Myocyte (in vitro differentiated cells): ENCODE measurements around the gene CAPNS2. TPM values are rescaled to one million over a fixed set of nuclear protein-coding genes. Genes with fewer than 3 reads are reported as not detected.

Experiments used
- DNase-seq: peaks from one replicate; pipeline ENCODE4 v3.0.0-alpha.2; 2012; ENCODE audit warnings: low read depth
- polyA plus RNA-seq: library from polyadenylated mRNA; unstranded; fragments of >200 nt; gene quantifications from one replicate; pipeline ENCODE4 v1.2.1, GENCODE V29; 2012; ENCODE audit warnings: missing spikeins
- total RNA-seq: library from RNA; depleted of rRNA; stranded (reverse); fragments of >200 nt; gene quantifications from 2 replicates; pipeline ENCODE4 v1.2.3, GENCODE V29; 2014

Gene CAPNS2
- total RNA-seq = not detected in 2 replicates
- polyA plus RNA-seq = 0.10 TPM

DNA sequence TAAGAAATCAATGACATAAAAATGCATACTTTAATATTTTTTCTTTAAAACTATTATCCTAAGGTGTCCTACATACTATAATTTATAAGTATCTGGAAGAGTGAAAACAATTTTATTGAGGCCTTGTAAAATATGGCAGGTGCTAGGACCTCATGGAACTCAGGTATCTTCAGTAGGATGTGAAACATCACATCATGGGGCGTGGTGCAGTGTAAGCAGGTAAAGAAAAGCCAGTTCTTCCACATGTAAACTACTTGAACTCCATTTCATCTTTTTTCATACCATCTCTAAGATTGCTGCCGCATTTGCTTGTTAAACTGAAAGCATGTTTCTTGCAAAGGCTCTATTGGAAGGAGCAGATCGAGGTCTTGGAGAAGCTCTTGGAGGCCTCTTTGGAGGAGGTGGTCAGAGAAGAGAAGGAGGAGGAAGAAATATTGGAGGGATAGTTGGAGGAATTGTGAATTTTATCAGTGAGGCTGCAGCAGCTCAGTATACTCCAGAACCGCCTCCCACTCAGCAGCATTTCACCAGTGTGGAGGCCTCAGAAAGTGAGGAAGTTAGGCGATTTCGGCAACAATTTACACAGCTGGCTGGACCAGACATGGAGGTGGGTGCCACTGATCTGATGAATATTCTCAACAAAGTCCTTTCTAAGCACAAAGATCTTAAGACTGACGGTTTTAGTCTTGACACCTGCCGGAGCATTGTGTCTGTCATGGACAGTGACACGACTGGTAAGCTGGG, at the start of gene CAPNS2:
CAPNS2 (plus strand) TSS at position 253 of the 744 bp plus-strand sequence; CDS start at position 326, 73 bp downstream.
- DNase-seq = no peak

DNA sequence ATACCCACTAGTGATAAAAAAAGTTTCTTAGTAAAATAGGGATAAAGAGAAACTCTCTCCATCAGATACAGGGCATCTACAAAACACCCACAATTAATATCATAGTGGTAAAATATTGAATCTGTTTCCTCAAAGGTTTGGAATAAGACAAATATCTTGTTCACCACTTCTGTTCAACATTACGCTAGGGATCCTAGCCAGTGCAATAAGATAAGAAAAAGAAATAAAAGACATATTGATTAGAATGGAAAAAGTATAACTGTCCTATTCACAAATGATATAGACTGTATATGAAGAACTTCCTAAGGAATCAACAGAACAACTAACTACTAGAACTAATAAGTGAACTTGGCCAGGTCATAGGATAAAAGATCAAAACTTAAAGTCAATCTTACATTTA, 44.7 kb upstream of the CAPNS2 start:
- DNase-seq = no peak

DNA sequence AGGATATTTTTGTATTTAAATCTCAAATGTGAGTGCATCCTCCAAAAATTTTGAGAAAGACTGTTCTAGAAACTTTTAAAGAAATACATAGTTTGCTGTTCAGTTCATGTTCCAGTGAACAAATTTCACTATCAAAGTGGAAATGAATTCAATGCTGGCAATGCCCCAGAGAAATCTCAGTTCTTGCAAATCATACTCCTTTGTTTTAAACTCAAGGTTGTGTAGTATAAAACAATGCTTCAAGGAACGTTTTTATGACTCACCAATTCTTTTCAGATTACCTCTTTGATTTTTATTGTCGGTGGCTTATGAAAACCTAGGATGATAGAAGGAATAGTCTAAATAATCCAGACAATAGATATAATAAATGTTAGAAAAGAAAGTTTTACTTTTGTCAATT, 40.0 kb upstream of the CAPNS2 start:
- DNase-seq = no peak

DNA sequence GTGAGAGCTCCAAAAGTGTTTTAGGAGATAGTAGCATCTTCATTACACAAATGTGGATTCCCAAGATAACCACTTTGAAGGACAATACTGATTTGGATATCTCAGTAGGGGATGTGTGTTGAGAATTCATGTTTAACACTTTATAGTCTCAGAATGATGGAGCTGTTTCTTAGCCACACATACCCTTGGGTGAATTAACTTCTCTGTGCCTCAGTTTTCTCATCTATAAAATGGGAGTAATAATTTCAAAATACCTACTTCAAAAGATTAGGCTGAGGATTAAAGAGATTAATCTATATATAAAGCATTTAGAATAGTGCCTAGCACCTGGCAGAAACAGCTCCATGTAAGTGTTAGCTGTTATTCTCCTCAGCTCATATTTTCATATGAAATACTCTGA, 38.6 kb upstream of the CAPNS2 start:
- no peak for DNase-seq

DNA sequence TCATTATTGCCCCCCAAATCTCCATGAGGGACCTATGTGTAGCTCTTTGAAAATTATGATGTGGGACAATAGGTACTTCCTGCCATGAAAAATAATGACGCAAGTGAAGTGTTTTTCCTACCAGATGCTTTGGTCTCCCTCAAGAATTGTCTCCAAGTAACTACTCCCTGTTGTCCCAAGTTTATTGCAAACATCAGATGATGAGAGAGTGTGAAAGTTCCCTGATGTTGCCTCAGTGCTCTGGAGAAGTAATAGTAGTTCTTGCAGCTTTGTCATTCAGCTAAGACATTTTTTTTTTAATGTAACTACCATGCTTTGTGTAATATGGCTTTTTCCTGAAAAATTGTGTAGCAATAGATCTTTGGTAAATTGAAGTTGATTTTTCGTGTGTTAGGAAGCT, 37.5 kb upstream of the CAPNS2 start:
- DNase-seq = no peak

DNA sequence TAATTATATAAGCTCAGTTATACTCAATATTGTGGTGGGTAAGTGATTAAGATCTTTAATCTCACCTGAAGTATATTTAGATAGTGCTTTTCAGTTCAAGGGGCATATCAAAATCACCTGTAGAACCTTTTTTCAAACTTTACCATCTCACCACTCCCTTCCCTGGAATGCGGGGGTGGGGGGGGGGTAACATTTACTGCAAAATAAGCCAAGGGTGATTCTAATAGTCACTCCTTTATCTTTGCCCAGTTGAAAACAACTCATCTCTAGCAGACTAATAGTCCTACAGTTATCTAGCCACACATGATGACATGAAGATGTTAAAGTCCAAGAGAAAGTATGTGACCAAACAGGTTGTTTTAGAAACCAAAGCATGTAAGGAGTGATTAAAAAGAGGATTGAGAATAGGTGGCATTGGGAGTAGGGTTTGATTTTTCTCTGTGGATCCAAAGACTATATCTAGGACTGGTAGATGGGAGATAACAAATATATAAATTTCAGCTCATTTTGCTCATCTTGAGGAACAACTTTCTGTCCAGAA, 36.1 kb upstream of the CAPNS2 start:
- no peak for DNase-seq

DNA sequence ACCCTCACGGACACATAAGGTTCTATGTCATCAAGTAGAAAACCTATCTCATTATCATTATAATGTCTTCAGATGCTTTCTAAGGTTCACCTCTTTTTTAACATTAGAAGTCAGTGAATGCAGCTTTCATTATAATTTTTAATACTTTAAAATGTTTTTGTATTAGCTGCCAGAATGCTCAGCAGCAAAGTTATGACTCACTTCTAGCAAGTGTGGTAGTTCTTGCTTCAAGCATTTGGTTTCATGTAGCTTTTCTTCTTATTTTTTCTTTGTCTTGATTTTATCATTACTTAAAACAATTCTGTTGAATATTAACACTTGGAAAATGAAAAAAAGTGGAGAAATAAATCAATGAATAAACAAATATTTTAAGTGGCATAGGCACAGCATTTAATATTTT, 34.3 kb upstream of the CAPNS2 start:
- DNase-seq = no peak

DNA sequence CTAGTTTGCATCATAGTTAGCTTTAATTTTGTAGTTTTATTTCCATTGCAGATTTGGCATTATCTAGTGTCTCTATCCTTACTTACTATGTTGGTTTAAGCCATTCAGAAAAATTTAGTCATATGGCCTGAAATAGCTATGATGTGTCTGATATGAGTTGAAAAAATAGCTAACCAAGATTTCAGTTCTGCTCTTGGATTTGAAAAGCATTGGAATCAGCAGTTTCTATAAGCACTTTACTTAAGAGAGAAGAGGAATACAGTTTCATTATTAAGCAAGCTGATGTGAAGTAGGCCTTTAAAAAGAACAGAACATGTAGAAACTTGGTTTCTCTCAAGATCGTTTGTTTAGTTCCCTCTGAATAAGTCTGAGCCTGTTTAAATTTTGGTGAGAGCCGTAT, 31.7 kb upstream of the CAPNS2 start:
- peak; percentile 5 for DNase-seq

DNA sequence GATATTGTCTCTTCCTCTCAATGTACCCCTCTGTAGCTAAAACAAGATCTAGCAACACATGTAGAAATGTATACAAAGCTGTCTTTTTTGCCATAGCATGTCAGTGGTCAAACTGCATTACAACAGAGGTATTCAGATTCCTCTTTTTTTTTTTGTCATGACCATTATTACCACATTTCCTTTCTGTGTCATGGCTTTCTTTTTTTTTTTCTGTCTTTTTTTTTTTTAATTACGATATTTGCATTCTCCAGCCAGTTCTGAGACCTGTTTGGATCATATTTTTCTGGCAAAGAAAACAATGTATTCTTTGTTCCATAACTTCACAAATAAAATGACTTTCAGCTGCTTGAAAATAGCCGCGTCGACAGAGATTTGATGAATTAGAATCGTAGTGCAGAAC, 27.4 kb upstream of the CAPNS2 start:
- DNase-seq = no peak

DNA sequence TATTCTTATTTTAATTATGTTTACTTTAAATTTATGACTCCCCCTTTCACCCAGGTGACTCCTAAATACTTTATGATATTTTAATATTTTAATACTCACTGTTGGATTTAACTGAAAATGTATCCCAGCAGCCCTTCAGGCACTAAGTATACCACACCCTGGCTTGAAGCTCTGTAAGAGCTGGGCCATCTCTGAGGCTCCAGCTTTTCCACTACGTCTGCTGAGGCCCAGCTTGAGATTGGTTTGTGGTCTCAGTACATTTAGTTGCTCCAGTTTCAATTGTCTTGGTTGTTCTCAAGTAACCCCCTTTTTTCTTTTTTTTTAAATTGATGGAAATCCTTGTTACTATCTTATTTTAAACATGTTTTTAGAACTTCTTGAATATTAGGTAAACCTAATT, 27.0 kb upstream of the CAPNS2 start:
- no peak for DNase-seq

DNA sequence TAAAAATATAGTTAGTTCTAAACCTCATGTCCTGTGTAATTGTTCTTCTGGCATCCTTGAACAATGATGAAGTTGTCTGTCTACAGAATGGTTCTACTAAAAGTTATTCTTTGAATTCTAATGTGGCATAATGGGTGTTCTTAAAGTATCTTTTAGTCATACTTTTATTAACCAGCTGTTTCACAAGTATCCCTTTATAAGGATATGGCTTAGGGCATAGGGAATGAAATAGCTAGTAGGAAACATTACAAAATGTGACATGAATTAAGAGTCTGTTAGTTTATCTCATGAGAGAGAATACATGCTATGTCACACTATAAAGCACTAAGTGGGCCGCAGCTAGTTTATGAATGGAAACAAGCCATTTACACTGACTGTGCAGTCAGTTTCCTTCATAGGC, 26.3 kb upstream of the CAPNS2 start:
- no peak for DNase-seq

DNA sequence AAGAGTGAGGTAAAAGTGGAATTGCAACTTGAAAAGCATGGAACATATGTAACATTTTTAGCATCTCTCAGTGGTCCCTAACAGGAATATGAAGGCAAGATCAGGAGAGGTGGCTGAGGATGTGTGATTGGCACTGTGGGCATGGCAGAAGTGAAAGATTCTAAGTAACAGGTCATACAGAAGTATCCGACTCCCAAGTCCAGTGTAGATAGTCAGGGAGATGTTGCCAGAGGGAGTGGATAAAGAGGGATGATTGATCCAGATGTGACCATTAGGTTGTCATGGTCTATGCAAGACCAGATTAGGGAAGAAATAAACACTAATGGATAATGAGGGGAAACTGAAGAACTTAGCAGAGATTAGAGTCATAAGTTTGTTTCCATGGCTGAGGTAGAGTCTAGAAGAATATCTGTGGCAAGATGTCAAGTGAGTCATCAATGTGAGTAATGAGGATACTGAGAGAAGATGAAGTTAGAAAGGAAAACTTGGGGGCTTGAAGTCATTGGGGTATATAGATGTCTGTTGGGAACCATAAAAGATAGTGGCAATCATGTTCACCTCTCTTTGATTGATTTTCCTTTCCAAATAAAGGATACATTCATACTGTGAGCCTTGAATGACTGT, 23.9 kb upstream of the CAPNS2 start:
- DNase-seq = peak; percentile 58

DNA sequence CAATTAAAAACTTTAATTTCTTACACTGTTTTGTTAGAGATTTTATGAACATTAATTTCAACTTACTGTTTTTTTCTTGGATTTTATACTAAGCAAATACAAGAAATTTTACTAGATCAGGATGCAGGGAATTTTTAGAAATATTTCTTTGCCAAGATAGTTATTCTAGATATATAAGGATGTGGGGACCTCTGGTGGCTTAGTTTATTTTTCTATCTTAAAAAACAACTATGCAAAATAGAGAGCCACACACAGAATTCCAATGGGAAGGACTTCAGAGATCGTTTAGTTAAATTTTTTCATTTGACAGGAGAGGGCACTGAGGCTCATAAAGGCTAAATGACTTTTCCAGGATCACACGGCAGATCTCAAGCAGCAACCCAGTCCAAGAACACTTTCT, 23.0 kb upstream of the CAPNS2 start:
- DNase-seq = peak; percentile 64

DNA sequence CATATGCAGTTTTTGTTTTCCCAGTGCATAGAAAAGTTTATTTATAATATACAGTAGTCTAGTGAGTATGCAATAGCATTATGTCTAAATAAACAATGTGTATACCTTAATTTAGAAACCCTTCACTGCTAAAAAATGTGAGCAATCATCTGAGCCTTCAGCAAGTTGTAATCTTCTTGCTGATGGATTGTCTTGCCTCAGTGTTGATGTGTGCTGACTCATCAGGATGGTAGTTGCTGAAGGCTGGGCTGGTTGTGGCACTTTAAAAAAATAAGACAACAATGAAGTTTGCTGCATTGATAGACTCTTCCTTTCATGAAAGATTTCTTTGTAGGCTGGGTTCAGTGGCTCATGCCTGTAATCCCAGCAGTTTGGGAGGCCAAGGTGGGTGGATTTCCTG, 13.9 kb upstream of the CAPNS2 start:
- DNase-seq = peak; percentile 50

DNA sequence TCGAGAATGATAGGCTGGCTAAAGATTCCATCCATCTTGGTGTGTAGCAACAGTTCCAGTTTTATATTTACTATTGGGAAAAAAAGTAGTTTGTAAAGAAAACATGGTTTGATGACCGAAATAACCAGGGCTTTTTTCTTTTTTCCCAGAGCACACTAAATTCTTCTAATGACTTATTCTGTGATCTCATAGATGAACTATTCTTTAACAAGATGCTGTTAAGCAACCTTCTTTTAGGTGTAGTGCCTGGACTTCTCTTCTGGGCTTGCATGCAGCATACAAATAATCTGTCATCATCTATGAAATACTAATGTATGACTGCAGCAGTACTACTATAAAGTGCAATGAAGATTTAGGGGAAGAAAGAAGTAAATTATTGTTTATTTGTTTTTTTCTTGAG, 11.0 kb upstream of the CAPNS2 start:
- DNase-seq = no peak

DNA sequence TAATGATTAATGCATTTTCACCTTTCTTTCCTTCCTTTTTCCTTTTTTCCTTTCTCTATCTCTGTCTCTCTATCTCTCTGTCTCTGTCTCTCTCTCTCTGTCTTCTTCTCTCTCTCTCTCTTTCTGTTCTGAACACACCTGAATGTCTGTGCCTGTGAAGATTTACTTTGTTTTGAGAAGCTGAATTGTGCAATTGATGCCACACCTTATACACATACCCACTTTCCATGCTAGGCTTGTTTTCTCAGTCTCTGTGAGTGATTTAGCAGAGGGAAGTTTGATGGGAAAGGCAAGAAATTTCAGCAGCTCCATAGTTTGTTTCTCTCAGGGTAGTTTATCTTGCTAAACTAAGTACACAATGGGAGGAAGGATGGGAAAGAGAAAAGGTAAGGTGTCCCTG, 9.3 kb upstream of the CAPNS2 start:
- no peak for DNase-seq

DNA sequence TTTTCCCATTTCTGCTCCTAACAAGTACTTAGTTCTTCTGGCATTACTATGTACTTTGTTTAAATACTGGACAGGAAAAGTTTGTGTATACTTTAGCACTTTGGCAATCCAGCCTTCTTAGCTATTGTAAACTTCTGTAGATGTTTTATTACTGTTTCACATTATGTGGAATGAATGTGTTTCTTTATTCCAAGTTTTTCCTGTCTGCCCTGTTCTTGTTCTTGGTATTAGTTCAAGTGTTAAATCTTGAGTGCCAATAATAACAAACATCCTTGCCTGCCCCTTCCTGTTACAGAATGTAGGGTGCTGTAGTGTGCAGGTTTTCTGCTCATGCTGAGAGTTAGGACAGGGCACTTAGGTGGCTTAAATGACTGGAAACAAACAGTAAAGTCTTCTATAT, 7.3 kb upstream of the CAPNS2 start:
- DNase-seq = no peak

DNA sequence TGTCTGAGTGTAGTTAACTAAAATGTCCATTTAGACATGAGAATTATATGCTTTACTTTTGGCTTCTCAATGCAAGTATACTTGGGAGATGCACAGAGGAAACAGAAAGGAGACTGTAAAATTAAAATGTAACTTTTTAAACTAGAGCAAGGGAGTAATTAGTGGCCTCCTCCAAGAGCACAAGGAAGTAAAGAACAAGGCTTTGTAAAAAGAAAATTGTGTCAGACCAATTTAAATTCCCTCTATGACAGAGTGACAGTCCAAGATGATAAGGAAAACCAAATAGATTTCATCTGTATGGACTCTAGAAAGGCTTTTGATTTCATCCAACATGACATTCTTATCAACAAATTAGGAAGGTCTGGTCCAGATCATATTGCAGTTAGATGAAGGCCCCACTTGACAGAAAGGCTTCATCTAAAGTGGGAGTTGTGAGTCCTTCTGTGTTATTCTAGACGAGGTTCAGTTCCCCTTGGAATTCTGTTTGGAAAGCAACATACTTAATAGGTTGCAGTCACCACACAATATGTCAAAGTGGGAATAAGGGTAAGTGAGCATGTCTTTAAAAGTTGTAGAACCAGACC, 6.5 kb upstream of the CAPNS2 start:
- DNase-seq = no peak

DNA sequence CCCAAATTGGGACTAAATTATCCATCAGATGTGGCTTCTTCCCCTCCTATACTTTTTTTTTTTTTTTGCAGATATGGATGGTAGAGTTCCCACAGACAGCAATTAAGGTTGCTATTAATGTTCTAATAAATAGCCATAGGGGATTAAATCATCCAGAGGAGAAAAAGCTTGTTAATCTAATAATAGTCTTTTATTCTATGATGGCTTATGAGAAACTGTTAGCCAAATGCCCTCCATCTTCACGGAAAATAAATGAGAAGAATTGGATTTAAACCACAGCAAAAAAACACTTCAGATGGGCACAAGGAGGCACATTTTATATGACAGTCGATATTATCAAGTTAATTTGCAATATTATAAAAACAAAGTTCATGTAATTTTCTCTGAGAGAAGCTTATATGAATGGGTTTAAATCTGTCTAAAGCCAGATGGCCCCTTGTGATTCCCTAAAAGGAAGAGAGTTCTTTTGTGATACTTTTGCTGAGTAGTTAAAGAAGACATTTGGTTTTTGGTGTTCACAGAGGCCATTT, 5.1 kb upstream of the CAPNS2 start:
- DNase-seq = no peak

DNA sequence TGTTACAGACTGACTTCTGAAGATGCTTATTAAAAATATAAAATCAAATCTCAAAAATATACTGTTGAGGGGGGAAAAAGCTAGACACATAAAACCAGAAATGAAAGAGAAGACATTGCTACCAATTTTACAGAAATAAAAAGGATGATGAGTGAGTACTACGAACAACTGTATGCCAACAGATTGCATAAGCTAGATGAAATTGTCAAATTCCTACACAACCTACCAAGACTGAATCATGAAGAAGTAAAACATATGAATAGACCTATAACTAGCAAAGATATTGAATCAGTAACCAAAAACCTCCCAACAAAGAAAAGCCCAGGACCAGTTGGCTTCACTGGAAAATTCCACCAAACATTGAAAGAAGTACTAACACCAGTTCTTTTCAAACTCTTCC, 3.5 kb upstream of the CAPNS2 start:
- DNase-seq = no peak

DNA sequence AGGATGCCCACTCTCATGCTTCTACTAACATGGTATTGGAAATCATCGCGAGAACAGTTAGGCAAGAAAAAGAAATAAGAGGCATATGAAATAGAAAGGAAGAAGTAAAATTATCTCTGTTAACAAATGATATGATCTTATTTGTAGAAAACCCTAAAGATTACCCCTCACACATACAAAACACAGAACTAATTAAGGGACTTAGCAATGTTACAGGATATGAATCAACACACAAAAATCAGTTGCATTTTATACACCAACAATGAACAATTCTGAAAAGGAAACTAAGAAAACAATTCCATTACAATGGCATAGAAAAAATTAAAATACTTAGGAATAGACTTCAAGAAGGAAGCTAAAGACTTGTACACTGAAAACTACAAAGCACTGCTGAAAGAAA, 2.7 kb upstream of the CAPNS2 start:
- DNase-seq = no peak

DNA sequence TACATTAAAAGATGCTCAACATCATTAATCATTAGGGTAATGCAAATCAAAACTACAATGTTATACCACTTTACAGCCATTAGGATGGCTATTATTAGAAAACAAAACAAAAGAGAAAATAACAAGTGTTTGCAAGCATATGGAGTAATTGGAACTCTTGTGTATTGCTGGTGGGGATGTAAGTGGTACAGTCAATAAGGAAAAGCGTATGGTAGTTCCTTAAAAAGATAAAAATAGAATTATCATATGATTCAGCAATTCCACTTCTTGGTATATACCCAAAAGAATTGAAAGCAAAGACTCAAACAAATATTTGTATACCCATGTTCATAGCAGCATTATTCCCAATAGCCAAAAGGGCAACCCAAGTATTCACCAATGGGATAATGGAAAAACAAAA, 1.4 kb upstream of the CAPNS2 start:
- no peak for DNase-seq
